ENCODE data around the gene CERS2. TPM values are rescaled to one million over a fixed set of nuclear protein-coding genes. Genes with fewer than 3 reads are reported as not detected.
A peak's percentile ranks its signal among the peaks of the same experiment; 100 is the strongest.

The CERS2 gene
- total RNA-seq, 1 donor from 2014 or later: 138 TPM

DNA sequence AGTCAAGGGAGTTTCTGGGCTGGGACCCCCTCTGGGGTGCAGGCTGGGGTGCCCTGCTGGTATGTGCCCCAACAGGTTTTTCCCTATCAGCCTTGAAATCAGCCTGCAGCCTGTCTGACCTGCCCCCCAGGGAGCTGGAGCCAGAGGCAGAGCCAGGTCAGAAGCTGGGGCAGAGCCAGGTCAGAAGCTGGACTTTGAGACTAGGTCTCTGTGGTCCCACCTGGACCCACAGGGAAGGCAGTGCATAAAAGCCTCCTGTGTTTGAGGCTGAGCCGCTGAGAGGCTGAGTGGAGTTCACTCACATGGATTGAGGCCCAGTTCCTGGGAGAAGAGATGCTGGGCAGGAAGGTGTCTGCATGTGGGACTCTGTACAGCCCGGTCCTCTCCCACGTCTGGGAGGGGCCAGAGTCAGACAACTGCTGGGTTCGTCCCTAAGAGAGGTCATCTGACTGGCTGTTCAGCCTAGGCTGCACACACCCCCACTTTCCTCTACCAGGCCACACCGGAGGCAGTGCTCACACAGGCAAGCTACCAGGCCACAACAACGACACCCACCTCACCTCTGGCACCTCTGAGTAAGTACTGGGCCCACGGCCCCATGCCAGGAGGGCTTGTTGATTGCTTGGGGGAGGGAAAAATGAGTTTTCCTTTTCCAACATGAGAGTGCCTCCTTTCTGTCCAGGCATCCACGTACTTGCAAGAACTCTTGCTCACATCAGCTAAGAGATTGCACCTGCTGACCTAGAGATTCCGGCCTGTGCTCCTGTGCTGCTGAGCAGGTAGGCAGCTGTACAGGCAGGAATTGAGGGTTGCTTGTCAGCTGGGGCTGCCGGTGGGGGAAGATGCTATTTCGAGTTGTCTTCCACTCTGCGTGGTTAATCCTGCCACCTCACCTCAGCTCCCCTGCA is 7.4 kb upstream of the CERS2 start, which contains the start of gene ANXA9:
Gene ANXA9 (plus strand): TSS at position 488 of the 908 bp plus-strand sequence. CDS start 814 bp downstream, outside the sequence.
- DNase-seq (ENCODE audit: low read depth): no peak
- no peaks in the 10 kb centered on the region for H3K36me3 ChIP-seq (ENCODE audit: control insufficient read depth, insufficient read depth, low read length)
- H3K27me3 ChIP-seq (ENCODE audit: control insufficient read depth, insufficient read depth, low read length): no peaks in the 10 kb centered on the region
- H3K4me3 ChIP-seq (ENCODE audit: low read depth, low read length): no peak within 1 kb of the TSS
- TF ChIP-seq, protein P1, sequence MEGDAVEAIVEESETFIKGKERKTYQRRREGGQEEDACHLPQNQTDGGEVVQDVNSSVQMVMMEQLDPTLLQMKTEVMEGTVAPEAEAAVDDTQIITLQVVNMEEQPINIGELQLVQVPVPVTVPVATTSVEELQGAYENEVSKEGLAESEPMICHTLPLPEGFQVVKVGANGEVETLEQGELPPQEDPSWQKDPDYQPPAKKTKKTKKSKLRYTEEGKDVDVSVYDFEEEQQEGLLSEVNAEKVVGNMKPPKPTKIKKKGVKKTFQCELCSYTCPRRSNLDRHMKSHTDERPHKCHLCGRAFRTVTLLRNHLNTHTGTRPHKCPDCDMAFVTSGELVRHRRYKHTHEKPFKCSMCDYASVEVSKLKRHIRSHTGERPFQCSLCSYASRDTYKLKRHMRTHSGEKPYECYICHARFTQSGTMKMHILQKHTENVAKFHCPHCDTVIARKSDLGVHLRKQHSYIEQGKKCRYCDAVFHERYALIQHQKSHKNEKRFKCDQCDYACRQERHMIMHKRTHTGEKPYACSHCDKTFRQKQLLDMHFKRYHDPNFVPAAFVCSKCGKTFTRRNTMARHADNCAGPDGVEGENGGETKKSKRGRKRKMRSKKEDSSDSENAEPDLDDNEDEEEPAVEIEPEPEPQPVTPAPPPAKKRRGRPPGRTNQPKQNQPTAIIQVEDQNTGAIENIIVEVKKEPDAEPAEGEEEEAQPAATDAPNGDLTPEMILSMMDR (IDR thresholded peaks at IDR 0.05; ENCODE audit: insufficient read depth, low read length, poor library complexity, severe bottlenecking): no peak

- no peaks in the 10 kb centered on the region for H3K27me3 ChIP-seq (ENCODE audit: control insufficient read depth, insufficient read depth, low read length)
- H3K4me3 ChIP-seq (ENCODE audit: low read depth, low read length): no peak overlapping the region
- no peaks in the 10 kb centered on the region for H3K36me3 ChIP-seq (ENCODE audit: control insufficient read depth, insufficient read depth, low read length)
- no peak for DNase-seq (ENCODE audit: low read depth)
- TF ChIP-seq, protein P1 (IDR thresholded peaks at IDR 0.05; ENCODE audit: insufficient read depth, low read length, poor library complexity, severe bottlenecking): no peak
These were observed 6.7 kb upstream of the CERS2 start for GRCh38 chr1:150981177-150981804.

GRCh38 chr1:150979092-150980056 is 4.7 kb upstream of the CERS2 start:
- TF ChIP-seq, protein P1 (IDR thresholded peaks at IDR 0.05; ENCODE audit: insufficient read depth, low read length, poor library complexity, severe bottlenecking): peak; percentile 100
- no peak for DNase-seq (ENCODE audit: low read depth)
- Histone ChIP-seq H3K36me3 (ENCODE audit: control insufficient read depth, insufficient read depth, low read length) (no peaks in the 10 kb centered on the region), H3K27me3 (ENCODE audit: control insufficient read depth, insufficient read depth, low read length) (no peaks in the 10 kb centered on the region), H3K4me3 (ENCODE audit: low read depth, low read length) (no peak overlapping the region)

DNA sequence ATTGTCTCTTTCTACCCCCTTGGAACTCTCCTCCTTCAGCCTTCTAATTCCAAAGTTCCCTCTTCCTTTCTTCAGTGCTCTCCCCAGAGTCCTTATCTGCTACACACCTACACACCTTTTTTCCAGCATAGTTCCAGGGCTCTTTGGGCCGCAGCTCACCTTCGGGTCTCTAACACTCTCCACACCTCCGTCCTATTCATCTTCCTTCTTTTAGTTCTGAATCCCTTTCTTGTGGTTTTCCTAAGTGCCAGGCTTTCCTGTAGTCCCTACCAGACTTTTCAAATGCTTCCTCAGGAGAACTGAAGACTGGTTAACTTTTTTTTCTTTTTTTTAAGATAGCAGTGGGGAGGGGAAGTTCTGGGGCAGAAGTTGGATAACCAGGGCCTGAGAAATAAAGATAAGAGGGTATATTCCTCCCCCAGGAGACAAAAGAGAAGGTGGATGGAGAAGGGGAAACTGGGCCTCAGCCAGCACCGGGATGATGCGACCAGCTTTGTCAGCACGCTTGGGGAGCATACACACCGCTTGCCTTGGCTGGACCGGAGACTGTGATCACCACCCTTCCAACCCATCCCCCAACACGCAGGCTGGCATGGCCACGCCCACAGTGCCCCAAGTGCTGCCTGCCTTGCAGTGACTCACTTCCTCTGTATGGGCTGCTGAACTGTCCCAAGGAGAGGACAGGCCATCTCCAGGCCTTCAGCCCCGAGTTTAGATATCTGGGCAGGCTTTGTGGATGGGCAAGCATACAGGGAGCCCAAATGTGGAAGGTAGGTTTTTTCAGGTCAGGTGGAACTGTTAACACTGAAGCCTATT is 2.5 kb upstream of the CERS2 start:
- TF ChIP-seq, protein P1 (IDR thresholded peaks at IDR 0.05; ENCODE audit: insufficient read depth, low read length, poor library complexity, severe bottlenecking): no peak
- Histone ChIP-seq H3K4me3 (ENCODE audit: low read depth, low read length) (no peak overlapping the region), H3K36me3 (ENCODE audit: control insufficient read depth, insufficient read depth, low read length) (no peaks in the 10 kb centered on the region), H3K27me3 (ENCODE audit: control insufficient read depth, insufficient read depth, low read length) (no peaks in the 10 kb centered on the region)
- DNase-seq (ENCODE audit: low read depth): peak; percentile 61

DNA sequence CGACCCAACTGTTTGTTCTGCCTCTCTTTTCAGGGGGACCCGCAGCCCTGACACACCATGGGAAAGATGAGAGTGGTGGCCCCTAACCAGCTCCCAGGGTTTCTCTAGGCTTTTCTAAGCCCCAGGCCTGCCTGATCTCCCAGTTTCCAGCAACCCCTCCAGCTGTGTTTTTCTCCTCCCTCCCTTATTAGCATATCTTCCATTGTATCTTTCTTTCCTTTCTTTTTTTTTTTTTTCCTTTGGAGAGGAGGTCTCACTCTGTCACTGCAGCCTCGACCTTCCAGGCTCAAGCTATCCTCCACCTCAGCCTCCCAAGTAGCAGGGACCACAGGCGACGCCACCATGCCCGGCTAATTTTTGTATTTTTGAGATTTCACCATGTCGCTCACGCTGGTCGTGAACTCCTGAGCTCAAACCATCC is 1.8 kb upstream of the CERS2 start:
- DNase-seq (ENCODE audit: low read depth): no peak
- TF ChIP-seq, protein P1 (IDR thresholded peaks at IDR 0.05; ENCODE audit: insufficient read depth, low read length, poor library complexity, severe bottlenecking): no peak
- Histone ChIP-seq H3K4me3 (ENCODE audit: low read depth, low read length) (no peak overlapping the region), H3K27me3 (ENCODE audit: control insufficient read depth, insufficient read depth, low read length) (no peaks in the 10 kb centered on the region), H3K36me3 (ENCODE audit: control insufficient read depth, insufficient read depth, low read length) (no peaks in the 10 kb centered on the region)
